GM04504 (cell line): ENCODE data around the gene HSPA8.

Experiments
- DNase-seq: peaks from one replicate; pipeline ENCODE4 v3.0.0-alpha.2; 2012; ENCODE audit warnings: low read depth

Gene HSPA8

GRCh38 chr11:123047266-123047946 lies 14.5 kb downstream of the HSPA8 start:
- no peak for DNase-seq

GRCh38 chr11:123046473-123047259 lies 15.3 kb downstream of the HSPA8 start:
- DNase-seq, result no peak

- no peak for DNase-seq
Observed at GRCh38 chr11:123045101-123045500, 16.8 kb downstream of the HSPA8 start.

- DNase-seq, result no peak
Observed at GRCh38 chr11:123041185-123041584, 20.8 kb downstream of the HSPA8 start.

- no peak for DNase-seq
Observed at GRCh38 chr11:123040111-123040432, 21.9 kb downstream of the HSPA8 start.

GRCh38 chr11:123035831-123036230 lies 26.1 kb downstream of the HSPA8 start:
- no peak for DNase-seq

GRCh38 chr11:123034597-123034996 lies 27.3 kb downstream of the HSPA8 start:
- no peak for DNase-seq

GRCh38 chr11:123033895-123034294 lies 28.0 kb downstream of the HSPA8 start:
- DNase-seq, result no peak

- no peak for DNase-seq
Observed at GRCh38 chr11:123030517-123030916, 31.4 kb downstream of the HSPA8 start.

- no peak for DNase-seq
Observed at GRCh38 chr11:123020968-123021367, 41.0 kb downstream of the HSPA8 start.

- no peak for DNase-seq
Observed at GRCh38 chr11:123018702-123019101, 43.2 kb downstream of the HSPA8 start.

- DNase-seq, result no peak
Observed at GRCh38 chr11:123011510-123011909, 50.4 kb downstream of the HSPA8 start.
